Keratinocyte (primary cell): ENCODE data around the gene LYZL4. TPM values are rescaled to one million over a fixed set of nuclear protein-coding genes. Genes with fewer than 3 reads are reported as not detected.

Experiments used
- DNase-seq: peaks from one replicate; pipeline ENCODE4 v3.0.0-alpha.2; 2011; ENCODE audit warnings: low read depth, missing footprints, low spot score
- FAIRE-seq: peaks from 2 replicates; lab custom pipeline; 2011; peaks lifted over from hg19 to GRCh38; lab: Jason Lieb, UNC
- H2AFZ ChIP-seq: 2 replicates; pipeline ENCODE4 v1.6.0; 2012; ENCODE audit warnings: low read length, control low read depth, inconsistent platforms; ENCODE audit not compliant: control insufficient read depth
- H3K27ac ChIP-seq: 2 replicates; pipeline ENCODE4 v1.5.1; 2011; ENCODE audit warnings: low read length; ENCODE audit not compliant: control insufficient read depth, insufficient read depth
- H3K27me3 ChIP-seq: 3 replicates; pipeline ENCODE4 v1.6.0; 2011; ENCODE audit warnings: low read length; ENCODE audit not compliant: control insufficient read depth, insufficient read depth; ENCODE audit errors: extremely low read depth
- H3K36me3 ChIP-seq, 2 experiments: 2 replicates in 1 of 2; 3 replicates in 1 of 2; pipeline ENCODE4 v1.5.1; 2011; ENCODE audit warnings: low read length in 2 of 2, mild to moderate bottlenecking in 1 of 2; ENCODE audit not compliant: control insufficient read depth in 2 of 2, insufficient read depth in 2 of 2; ENCODE audit errors: extremely low read depth in 1 of 2
- H3K4me1 ChIP-seq: 3 replicates; pipeline ENCODE4 v1.5.1; 2011; ENCODE audit warnings: low read length; ENCODE audit not compliant: control insufficient read depth, insufficient read depth; ENCODE audit errors: extremely low read depth
- H3K4me2 ChIP-seq: 3 replicates; pipeline ENCODE4 v1.6.0; 2011; ENCODE audit warnings: low read depth, low read length; ENCODE audit not compliant: control insufficient read depth, insufficient read depth; ENCODE audit errors: extremely low read depth
- H3K4me3 ChIP-seq, 3 experiments: fragments of 200-600 bp in 1 of 3; sonication (generic) in 1 of 3; 2 replicates in 2 of 3; 3 replicates in 1 of 3; pipeline ENCODE4 v1.5.1; 2011 to 2016; ENCODE audit warnings: low read length in 3 of 3, mild to moderate bottlenecking in 3 of 3, control low read depth in 2 of 3, inconsistent platforms in 1 of 3, low read depth in 1 of 3, mixed read lengths in 1 of 3, mixed run types in 1 of 3, moderate library complexity in 1 of 3; ENCODE audit not compliant: control insufficient read depth in 2 of 3, insufficient read depth in 2 of 3; ENCODE audit errors: extremely low read depth in 1 of 3
- H3K79me2 ChIP-seq: 2 replicates; pipeline ENCODE4 v1.6.0; 2012; ENCODE audit warnings: low read length; ENCODE audit not compliant: control insufficient read depth, insufficient read depth
- H3K9ac ChIP-seq: 3 replicates; pipeline ENCODE4 v1.6.0; 2011; ENCODE audit warnings: low read length; ENCODE audit not compliant: control insufficient read depth, insufficient read depth; ENCODE audit errors: extremely low read depth
- H3K9me1 ChIP-seq: 3 replicates; pipeline ENCODE4 v1.6.0; 2011; ENCODE audit warnings: low read length; ENCODE audit not compliant: control insufficient read depth, insufficient read depth; ENCODE audit errors: extremely low read depth
- H3K9me3 ChIP-seq: 2 replicates; pipeline ENCODE4 v1.5.1; 2012; ENCODE audit warnings: low read depth, low read length; ENCODE audit not compliant: control insufficient read depth
- H4K20me1 ChIP-seq: 3 replicates; pipeline ENCODE4 v1.6.0; 2011; ENCODE audit warnings: low read length; ENCODE audit not compliant: control insufficient read depth, insufficient read depth; ENCODE audit errors: extremely low read depth
- CTCF ChIP-seq, 3 experiments: IDR thresholded peaks in 1 of 3; conservative IDR thresholded peaks in 1 of 3; optimal IDR thresholded peaks in 1 of 3; 2 replicates in 2 of 3; 3 replicates in 1 of 3; pipeline versions ENCODE3 to v1.5.1; 2011; ENCODE audit warnings: low read length in 3 of 3, mild to moderate bottlenecking in 3 of 3, moderate library complexity in 2 of 3, control low read depth in 1 of 3, inconsistent platforms in 1 of 3; ENCODE audit not compliant: insufficient read depth in 2 of 3; ENCODE audit errors: extremely low read depth in 1 of 3
- EZH2 ChIP-seq: IDR thresholded peaks from one replicate; pipeline ENCODE4 v1.6.1; 2012; ENCODE audit warnings: inconsistent platforms, mild to moderate bottlenecking, low read length, moderate library complexity
- dilution Hi-C: fragments of 300-500 bp; cut with MboI; formaldehyde crosslinking; loops from one replicate; pipeline ENCODE4 v1.7.0; 2020; ENCODE audit warnings: low sequenced_read_pairs; ENCODE audit not compliant: extremely low pct_ligation_motif_present
- polyA plus RNA-seq, 5 experiments: library from polyadenylated mRNA; depleted of rRNA in 3 of 5; stranded (reverse) in 3 of 5; stranded (forward) in 1 of 5; unstranded in 1 of 5; fragments of >200 nt; gene quantifications; 1 replicate in 1 of 5; 2 replicates in 3 of 5; 3 replicates in 1 of 5; pipeline versions ENCODE4 v1.2.1 to v1.2.3, GENCODE V29; 2011 to 2012; ENCODE audit warnings: missing spikeins in 2 of 5, low read depth in 1 of 5, low replicate concordance in 1 of 5

LYZL4 gene
- polyA plus RNA-seq, 1 donor (not counting 4 experiments of a cell fraction or from before 2014, with no cell fraction given), result not detected

DNA sequence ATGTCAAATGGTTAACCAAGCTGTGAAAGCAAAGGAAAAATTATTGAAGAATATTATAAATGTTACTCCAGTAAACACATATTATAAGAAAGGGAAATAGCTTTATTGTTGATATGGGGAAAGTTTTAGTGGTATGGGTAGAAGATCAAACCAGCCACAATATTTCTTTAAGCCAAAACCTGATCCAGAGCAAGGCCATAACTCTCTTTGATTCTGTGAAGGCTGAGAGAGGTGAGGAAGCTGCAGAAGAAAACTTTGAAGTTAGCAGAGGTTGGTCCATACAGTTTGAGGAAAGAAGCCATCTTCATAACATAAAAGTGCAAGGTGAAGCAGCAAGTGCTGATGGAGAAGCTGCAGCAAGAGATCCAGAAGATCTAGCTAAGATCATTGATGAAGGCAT lies 54.8 kb downstream of the LYZL4 start:
- Histone ChIP-seq H2AFZ (no peak overlapping the region), H3K4me1 (no peaks in the 10 kb centered on the region), H3K9ac (no peak overlapping the region), H3K27ac (no peak overlapping the region), H3K27me3 (peaks cover 12% of the 10 kb centered on the region), H3K4me3 (no peak overlapping the region), H4K20me1 (no peaks in the 10 kb centered on the region), H3K36me3 (no peaks in the 10 kb centered on the region), H3K9me1 (no peaks in the 10 kb centered on the region), H3K79me2 (no peaks in the 10 kb centered on the region), H3K9me3 (no peaks in the 10 kb centered on the region), H3K4me2 (no peak overlapping the region)
- TF ChIP-seq CTCF (optimal IDR thresholded peaks at IDR 0.05 in 1 of 3, IDR thresholded peaks at IDR 0.05 in 1 of 3, conservative IDR thresholded peaks at IDR 0.05 in 1 of 3; ENCODE audit: extremely low read depth in 1 of 3, insufficient read depth in 2 of 3, low read length in 3 of 3) (no peak), EZH2 (no peak)
- no peak for FAIRE-seq
- dilution Hi-C loops, result loop anchor here (25.0 kb wide), 1 partner anchor 93 kb away; the partner anchor contains the start of gene CCK
- no peak for DNase-seq

- no peak for TF ChIP-seq EZH2
- TF ChIP-seq CTCF (optimal IDR thresholded peaks at IDR 0.05 in 1 of 3, IDR thresholded peaks at IDR 0.05 in 1 of 3, conservative IDR thresholded peaks at IDR 0.05 in 1 of 3; ENCODE audit: extremely low read depth in 1 of 3, insufficient read depth in 2 of 3, low read length in 3 of 3), result no peak
- H3K36me3 ChIP-seq, result no peaks in the 10 kb centered on the region
- no peaks in the 10 kb centered on the region for H4K20me1 ChIP-seq
- no peak overlapping the region for H2AFZ ChIP-seq
- no peaks in the 10 kb centered on the region for H3K9me3 ChIP-seq
- H3K4me1 ChIP-seq, result no peaks in the 10 kb centered on the region
- no peak overlapping the region for H3K4me2 ChIP-seq
- DNase-seq (no peak), FAIRE-seq (no peak)
- peaks cover 12% of the 10 kb centered on the region for H3K27me3 ChIP-seq
- dilution Hi-C loops, result loop anchor here (25.0 kb wide), 1 partner anchor 91 kb away; the partner anchor contains the start of gene CCK
- no peak overlapping the region for H3K4me3 ChIP-seq
- no peak overlapping the region for H3K9ac ChIP-seq
- H3K9me1 ChIP-seq, result no peaks in the 10 kb centered on the region
- H3K79me2 ChIP-seq, result no peaks in the 10 kb centered on the region
- H3K27ac ChIP-seq, result no peak overlapping the region
Measured at GRCh38 chr3:42353631-42354030, 56.8 kb downstream of the LYZL4 start.
